HG02642 (cell line): ENCODE data around the gene KLHL33.

Experiments used
- ATAC-seq: cut with Tn5 transposase; IDR thresholded peaks from one replicate; pipeline ENCODE4 v1.9.1; 2021; ENCODE audit warnings: mild to moderate bottlenecking; ENCODE audit not compliant: unreplicated experiment, poor library complexity

KLHL33 gene

GRCh38 chr14:20435582-20436362 lies at the start of gene KLHL33:
Gene KLHL33 (minus strand): TSS chr14:20436166. CDS start chr14:20435811, 355 bp downstream.
- ATAC-seq, result no peak

- ATAC-seq, result no peak
Measured at GRCh38 chr14:20482382-20482781, 46.4 kb upstream of the KLHL33 start.

- ATAC-seq, result no peak
Measured at GRCh38 chr14:20478894-20479293, 42.9 kb upstream of the KLHL33 start.

GRCh38 chr14:20477211-20477876 lies 41.4 kb upstream of the KLHL33 start:
- no peak for ATAC-seq

GRCh38 chr14:20476776-20477175 lies 40.8 kb upstream of the KLHL33 start:
- no peak for ATAC-seq

- no peak for ATAC-seq
Measured at GRCh38 chr14:20472536-20473169, 36.7 kb upstream of the KLHL33 start.

GRCh38 chr14:20470603-20470901 lies 34.6 kb upstream of the KLHL33 start:
- no peak for ATAC-seq

GRCh38 chr14:20469890-20470602 lies 34.1 kb upstream of the KLHL33 start:
- ATAC-seq, result peak; percentile 46

- peak; percentile 97 for ATAC-seq
Measured at GRCh38 chr14:20469242-20469889, 33.4 kb upstream of the KLHL33 start, which contains the start of gene PNP. Gene PNP (plus strand): TSS chr14:20469406. CDS start chr14:20469525, 119 bp downstream.

- ATAC-seq, result peak; percentile 7
Measured at GRCh38 chr14:20468764-20469241, 32.8 kb upstream of the KLHL33 start.

GRCh38 chr14:20461225-20462141 lies 25.5 kb upstream of the KLHL33 start, which contains the start of gene PIP4P1:
Gene PIP4P1 (minus strand): TSS chr14:20461434. CDS start chr14:20461325, 109 bp downstream.
- ATAC-seq, result peak; percentile 94

GRCh38 chr14:20460458-20461224 lies 24.7 kb upstream of the KLHL33 start:
- peak; percentile 9 for ATAC-seq

- ATAC-seq, result no peak
Measured at GRCh38 chr14:20458031-20458789, 22.2 kb upstream of the KLHL33 start.

- ATAC-seq, result no peak
Measured at GRCh38 chr14:20456971-20457370, 21.0 kb upstream of the KLHL33 start.

GRCh38 chr14:20455355-20456300 lies 19.7 kb upstream of the KLHL33 start:
- ATAC-seq, result peak; percentile 60
